ENCODE measurements around the gene ZNF17.

ZNF17 gene

GRCh38 chr19:57434386-57435061, 23.6 kb downstream of the ZNF17 start:
- no peak for DNase-seq (ENCODE audit: low read depth in 2 of 2)

- peak; percentile 92 to 93 for DNase-seq (ENCODE audit: low read depth in 2 of 2)
Observed at GRCh38 chr19:57435062-57435978, 24.4 kb downstream of the ZNF17 start, which contains the start of gene ZNF749. Gene ZNF749, plus strand, starts transcription at chr19:57435325. Its CDS starts 254 bp downstream, at chr19:57435579.

- no peak for DNase-seq (ENCODE audit: low read depth in 2 of 2)
Observed at GRCh38 chr19:57436417-57436816, 25.5 kb downstream of the ZNF17 start.

GRCh38 chr19:57437931-57438330, 27.0 kb downstream of the ZNF17 start:
- DNase-seq (ENCODE audit: low read depth in 2 of 2) = no peak

- no peak for DNase-seq (ENCODE audit: low read depth in 2 of 2)
Observed at GRCh38 chr19:57438925-57439324, 28.0 kb downstream of the ZNF17 start.

- no peak for DNase-seq (ENCODE audit: low read depth in 2 of 2)
Observed at GRCh38 chr19:57441979-57442752, 31.2 kb downstream of the ZNF17 start.

GRCh38 chr19:57443121-57443696, 32.2 kb downstream of the ZNF17 start:
- no peak for DNase-seq (ENCODE audit: low read depth in 2 of 2)

GRCh38 chr19:57452307-57452706, 41.3 kb downstream of the ZNF17 start:
- no peak for DNase-seq (ENCODE audit: low read depth in 2 of 2)

- DNase-seq (ENCODE audit: low read depth in 2 of 2) = no peak
Observed at GRCh38 chr19:57465680-57466381, 54.9 kb downstream of the ZNF17 start.

- no peak for DNase-seq (ENCODE audit: low read depth in 2 of 2)
Observed at GRCh38 chr19:57466489-57466888, 55.5 kb downstream of the ZNF17 start.
